A673 (cell line): ENCODE measurements around the gene NBEA.

Source experiments
- CTCF ChIP-seq: fragments of 300-800, 200-600 bp; sonication (generic); conservative IDR thresholded peaks from 2 replicates; pipeline ENCODE4 v1.5.1; 2017; ENCODE audit warnings: low read depth, mild to moderate bottlenecking, antibody characterized with exemption, low read length, moderate library complexity, mixed read lengths
- EZH2 ChIP-seq: fragments of 200-600 bp; sonication (generic); IDR thresholded peaks from 2 replicates; pipeline ENCODE4 v1.6.1; 2017; ENCODE audit warnings: borderline replicate concordance, low read depth, mild to moderate bottlenecking, mixed read lengths, antibody characterized with exemption, low read length; ENCODE audit not compliant: poor library complexity, severe bottlenecking

DNA sequence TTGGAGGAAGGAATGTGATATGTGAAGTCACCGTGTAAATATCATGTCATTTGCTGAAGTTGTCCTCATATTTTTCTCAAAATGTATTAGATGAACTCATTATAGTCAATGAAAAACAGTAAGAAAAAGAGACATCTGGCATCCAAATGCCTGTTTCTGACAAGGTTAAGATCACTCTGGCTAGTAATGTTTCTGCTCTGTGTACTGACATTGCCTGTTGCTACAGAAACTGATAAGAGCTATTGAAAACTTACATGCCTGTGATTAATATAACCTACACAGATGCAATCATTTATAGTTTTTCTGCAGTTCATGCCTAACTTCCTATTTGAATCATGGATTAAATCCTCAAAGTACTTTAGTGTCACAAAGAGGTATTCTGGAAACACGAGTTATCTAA is 249.8 kb downstream of the NBEA start:
- no peak for TF ChIP-seq CTCF
- no peak for TF ChIP-seq EZH2
